ENCODE data around the gene DYNC2H1.

- no peak for TF ChIP-seq CTCF (IDR thresholded peaks at IDR 0.05)
- no peak for TF ChIP-seq POLR2A (IDR thresholded peaks at IDR 0.05)
Observed at GRCh38 chr11:103111400-103111799, 2.2 kb downstream of the DYNC2H1 start.

Data from Peyer's patch (tissue), 4 donors.